ENCODE data around the gene SETD1B. TPM values are rescaled to one million over a fixed set of nuclear protein-coding genes. Genes with fewer than 3 reads are reported as not detected.

The SETD1B gene
- total and polyA plus RNA-seq, 2 donors (not counting 1 experiment from before 2014, with no cell fraction given), result 7.9 to 61.4 TPM

DNA sequence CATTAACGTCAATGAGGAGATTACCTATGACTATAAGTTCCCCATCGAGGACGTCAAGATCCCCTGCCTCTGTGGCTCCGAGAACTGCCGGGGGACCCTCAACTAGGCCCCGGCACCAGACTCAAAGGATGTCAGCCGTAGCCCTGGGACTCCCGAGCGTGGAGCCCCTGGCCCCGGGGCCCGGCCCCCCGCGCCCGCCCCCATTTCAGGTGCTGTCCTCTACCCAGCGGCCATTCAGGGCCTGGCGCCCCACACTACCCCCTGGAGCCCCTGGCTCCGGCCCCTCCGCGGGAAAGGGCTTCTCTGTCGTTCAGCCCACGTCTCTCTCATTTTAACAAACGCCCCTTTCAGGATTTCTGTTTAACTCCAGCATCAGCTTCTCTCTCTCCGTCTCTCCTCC, 26.3 kb downstream of the SETD1B start:
- Histone ChIP-seq H3K27ac (ENCODE audit: low read length in 2 of 2) (no peak overlapping the region), H3K4me1 (ENCODE audit: control insufficient read depth in 2 of 2, insufficient read depth in 2 of 2, low read length in 2 of 2) (no peaks in the 10 kb centered on the region), H3K9ac (ENCODE audit: low read length) (no peak overlapping the region), H4K20me1 (ENCODE audit: control insufficient read depth, insufficient read depth, low read length, poor library complexity, severe bottlenecking) (peaks cover 37% of the 10 kb centered on the region), H3K9me3 (ENCODE audit: control extremely low read depth in 1 of 3, control insufficient read depth in 2 of 3, insufficient read depth in 1 of 3, low read length in 2 of 3) (no peaks in the 10 kb centered on the region), H3K4me3 (ENCODE audit: control extremely low read depth in 1 of 5, extremely low read depth in 1 of 5, insufficient read depth in 1 of 5, low read depth in 2 of 5, low read length in 4 of 5) (no peak overlapping the region), H3K79me2 (ENCODE audit: control insufficient read depth, insufficient read depth, low read length) (peaks cover 23% of the 10 kb centered on the region), H3K4me2 (replicated peaks; ENCODE audit: low read depth, low read length, poor library complexity, severe bottlenecking) (no peak overlapping the region), H3K36me3 (replicated peaks in 1 of 2; ENCODE audit: control extremely low read depth in 1 of 2, control insufficient read depth in 1 of 2, extremely low read depth in 1 of 2, insufficient read depth in 2 of 2, low read length in 1 of 2) (peaks cover 0 to 53% of the 10 kb centered on the region in 2 experiments), H2AFZ (ENCODE audit: insufficient read depth, low read depth, low read length, poor library complexity, severe bottlenecking) (no peak overlapping the region), H3K27me3 (replicated peaks in 1 of 4; ENCODE audit: control extremely low read depth in 1 of 4, control insufficient read depth in 3 of 4, insufficient read depth in 4 of 4, low read length in 3 of 4) (no peaks in the 10 kb centered on the region)
- no peak for ATAC-seq (ENCODE audit: low read depth)
- WGBS (ENCODE audit: insufficient coverage), result 98% methylated on average over 23 of the region's 23 CpGs
- Mint-ChIP-seq H3K4me3 (no peak overlapping the region), H3K9me3 (ENCODE audit: insufficient read depth) (no peaks in the 10 kb centered on the region), H3K27ac (no peak overlapping the region), H3K4me1 (no peaks in the 10 kb centered on the region), H3K27me3 (no peaks in the 10 kb centered on the region)
- TF ChIP-seq, protein P1, sequence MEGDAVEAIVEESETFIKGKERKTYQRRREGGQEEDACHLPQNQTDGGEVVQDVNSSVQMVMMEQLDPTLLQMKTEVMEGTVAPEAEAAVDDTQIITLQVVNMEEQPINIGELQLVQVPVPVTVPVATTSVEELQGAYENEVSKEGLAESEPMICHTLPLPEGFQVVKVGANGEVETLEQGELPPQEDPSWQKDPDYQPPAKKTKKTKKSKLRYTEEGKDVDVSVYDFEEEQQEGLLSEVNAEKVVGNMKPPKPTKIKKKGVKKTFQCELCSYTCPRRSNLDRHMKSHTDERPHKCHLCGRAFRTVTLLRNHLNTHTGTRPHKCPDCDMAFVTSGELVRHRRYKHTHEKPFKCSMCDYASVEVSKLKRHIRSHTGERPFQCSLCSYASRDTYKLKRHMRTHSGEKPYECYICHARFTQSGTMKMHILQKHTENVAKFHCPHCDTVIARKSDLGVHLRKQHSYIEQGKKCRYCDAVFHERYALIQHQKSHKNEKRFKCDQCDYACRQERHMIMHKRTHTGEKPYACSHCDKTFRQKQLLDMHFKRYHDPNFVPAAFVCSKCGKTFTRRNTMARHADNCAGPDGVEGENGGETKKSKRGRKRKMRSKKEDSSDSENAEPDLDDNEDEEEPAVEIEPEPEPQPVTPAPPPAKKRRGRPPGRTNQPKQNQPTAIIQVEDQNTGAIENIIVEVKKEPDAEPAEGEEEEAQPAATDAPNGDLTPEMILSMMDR (IDR thresholded peaks at IDR 0.05), result no peak
- no peak for TF ChIP-seq EZH2 (IDR thresholded peaks at IDR 0.05; ENCODE audit: borderline replicate concordance, insufficient read depth, low read depth, low read length, poor library complexity, severe bottlenecking)
- CTCF ChIA-PET, result no interaction called here
- DNase-seq, result no peak
- POLR2A ChIA-PET, result no interaction called here
- intact Hi-C loops (cut with micrococcal nuclease), result no loop called here

DNA sequence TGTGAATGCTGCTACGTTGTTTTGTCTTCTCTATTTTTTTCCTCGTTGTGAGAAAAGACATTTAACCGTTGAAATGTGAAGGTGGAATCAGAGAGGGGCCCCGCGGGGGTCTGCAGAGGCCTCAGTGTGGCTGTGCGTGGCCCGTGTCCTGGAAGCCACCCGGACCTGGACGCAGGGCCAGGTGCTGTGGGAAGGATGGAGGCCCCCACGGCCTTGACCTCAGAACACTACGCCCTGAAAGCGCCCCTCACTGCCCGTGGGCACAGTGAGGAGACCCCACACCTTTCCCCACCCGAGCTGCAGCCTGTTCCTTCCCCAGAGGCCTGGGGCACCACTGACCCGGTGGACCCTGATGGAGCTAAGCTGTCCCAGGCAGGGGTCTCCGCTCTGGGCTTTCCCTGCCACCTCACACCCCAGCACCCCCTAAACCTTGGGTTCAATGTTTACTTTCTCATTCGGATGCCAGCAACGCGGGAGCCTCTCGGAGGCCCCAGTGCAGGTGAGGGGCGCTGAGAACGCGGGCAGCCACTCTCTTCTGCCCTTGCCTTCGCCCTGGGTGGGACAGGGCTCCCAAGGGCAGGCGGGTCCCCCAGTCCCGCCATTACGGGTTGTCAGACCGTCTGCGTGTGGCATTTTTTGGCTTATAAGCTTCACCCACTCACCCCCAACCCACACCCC, 26.9 kb downstream of the SETD1B start:
- Histone ChIP-seq H4K20me1 (ENCODE audit: control insufficient read depth, insufficient read depth, low read length, poor library complexity, severe bottlenecking) (peaks cover 35% of the 10 kb centered on the region), H3K27me3 (replicated peaks in 1 of 4; ENCODE audit: control extremely low read depth in 1 of 4, control insufficient read depth in 3 of 4, insufficient read depth in 4 of 4, low read length in 3 of 4) (no peaks in the 10 kb centered on the region), H3K9me3 (ENCODE audit: control extremely low read depth in 1 of 3, control insufficient read depth in 2 of 3, insufficient read depth in 1 of 3, low read length in 2 of 3) (no peaks in the 10 kb centered on the region), H3K36me3 (replicated peaks in 1 of 2; ENCODE audit: control extremely low read depth in 1 of 2, control insufficient read depth in 1 of 2, extremely low read depth in 1 of 2, insufficient read depth in 2 of 2, low read length in 1 of 2) (peaks cover 0 to 51% of the 10 kb centered on the region in 2 experiments), H3K9ac (ENCODE audit: low read length) (no peak overlapping the region), H2AFZ (ENCODE audit: insufficient read depth, low read depth, low read length, poor library complexity, severe bottlenecking) (no peak overlapping the region), H3K79me2 (ENCODE audit: control insufficient read depth, insufficient read depth, low read length) (peaks cover 19% of the 10 kb centered on the region), H3K4me3 (ENCODE audit: control extremely low read depth in 1 of 5, extremely low read depth in 1 of 5, insufficient read depth in 1 of 5, low read depth in 2 of 5, low read length in 4 of 5) (no peak overlapping the region), H3K4me2 (replicated peaks; ENCODE audit: low read depth, low read length, poor library complexity, severe bottlenecking) (no peak overlapping the region), H3K4me1 (ENCODE audit: control insufficient read depth in 2 of 2, insufficient read depth in 2 of 2, low read length in 2 of 2) (no peaks in the 10 kb centered on the region), H3K27ac (ENCODE audit: low read length in 2 of 2) (no peak overlapping the region)
- ATAC-seq (ENCODE audit: low read depth), result no peak
- no peaks in the 10 kb centered on the region for H3K4me1 Mint-ChIP-seq
- intact Hi-C loops (cut with micrococcal nuclease), result no loop called here
- WGBS (ENCODE audit: insufficient coverage), result 98% methylated on average over 28 of the region's 29 CpGs
- DNase-seq, result no peak
- H3K9me3 Mint-ChIP-seq (ENCODE audit: insufficient read depth), result no peaks in the 10 kb centered on the region
- ChIA-PET POLR2A (no interaction called here), CTCF (no interaction called here)
- H3K27ac Mint-ChIP-seq, result no peak overlapping the region
- TF ChIP-seq EZH2 (IDR thresholded peaks at IDR 0.05; ENCODE audit: borderline replicate concordance, insufficient read depth, low read depth, low read length, poor library complexity, severe bottlenecking), result no peak
- TF ChIP-seq, protein P1 (IDR thresholded peaks at IDR 0.05), result no peak
- no peaks in the 10 kb centered on the region for H3K27me3 Mint-ChIP-seq
- H3K4me3 Mint-ChIP-seq, result no peak overlapping the region
